Activated CD8-positive, alpha-beta memory T cell treated with anti-CD3 and anti-CD28 coated beads, Interleukin-2, amount 50 U/mL, for 1 hour (primary cell): Measurements from ENCODE around the gene PHF21B.
"Not testable (repeated sequence)": the region's sequence is repeated elsewhere in the genome, so short reads cannot be mapped to it uniquely, and the experiment has no call there.

ENCODE experiments used
- DNase-seq: peaks from one replicate; pipeline ENCODE4 v3.0.0-alpha.2; 2020; ENCODE audit errors: extremely low read depth

PHF21B gene

GRCh38 chr22:44933666-44934453 lies 75.9 kb downstream of the PHF21B start:
- DNase-seq, result no peak

GRCh38 chr22:44932493-44932892 lies 77.3 kb downstream of the PHF21B start:
- no peak for DNase-seq

GRCh38 chr22:44931766-44932165 lies 78.0 kb downstream of the PHF21B start:
- no peak for DNase-seq

- no peak for DNase-seq
Observed at GRCh38 chr22:44931077-44931540, 78.7 kb downstream of the PHF21B start.

- DNase-seq, result no peak
Observed at GRCh38 chr22:44930711-44931035, 79.1 kb downstream of the PHF21B start.

- no peak for DNase-seq
Observed at GRCh38 chr22:44930016-44930710, 79.6 kb downstream of the PHF21B start.

- DNase-seq, result no peak
Observed at GRCh38 chr22:44929359-44930015, 80.3 kb downstream of the PHF21B start.

GRCh38 chr22:44928711-44929358 lies 81.0 kb downstream of the PHF21B start:
- DNase-seq, result no peak

- no peak for DNase-seq
Observed at GRCh38 chr22:44928136-44928463, 81.7 kb downstream of the PHF21B start.

- no peak for DNase-seq
Observed at GRCh38 chr22:44927463-44928135, 82.2 kb downstream of the PHF21B start.

GRCh38 chr22:44926491-44927415 lies 83.1 kb downstream of the PHF21B start:
- DNase-seq, result no peak

GRCh38 chr22:44926124-44926475 lies 83.7 kb downstream of the PHF21B start:
- DNase-seq, result no peak

GRCh38 chr22:44925465-44926123 lies 84.2 kb downstream of the PHF21B start:
- DNase-seq, result no peak

- DNase-seq, result no peak
Observed at GRCh38 chr22:44924710-44925109, 85.1 kb downstream of the PHF21B start.

- DNase-seq, result no peak
Observed at GRCh38 chr22:44924098-44924497, 85.7 kb downstream of the PHF21B start.

GRCh38 chr22:44921766-44922165 lies 88.0 kb downstream of the PHF21B start:
- not testable (repeated sequence) for DNase-seq

GRCh38 chr22:44920183-44920582 lies 89.6 kb downstream of the PHF21B start:
- DNase-seq, result no peak

- no peak for DNase-seq
Observed at GRCh38 chr22:44919691-44920090, 90.1 kb downstream of the PHF21B start.

GRCh38 chr22:44918925-44919392 lies 90.8 kb downstream of the PHF21B start:
- no peak for DNase-seq
